Pons (tissue), 1 donor: ENCODE measurements around the gene CHRNA1.

ENCODE experiments used
- DNase-seq: peaks from one replicate; pipeline ENCODE4 v3.0.0-alpha.2; 2016; ENCODE audit warnings: low spot score

The CHRNA1 gene

GRCh38 chr2:174764280-174765255 lies at the start of gene CHRNA1:
CHRNA1 (minus strand) TSS chr2:174764472; CDS start chr2:174764394, 78 bp downstream.
- DNase-seq, result no peak

- DNase-seq, result no peak
These were observed 47.8 kb upstream of the CHRNA1 start for GRCh38 chr2:174812037-174812436.

GRCh38 chr2:174807931-174808330 lies 43.7 kb upstream of the CHRNA1 start:
- DNase-seq, result no peak

DNA sequence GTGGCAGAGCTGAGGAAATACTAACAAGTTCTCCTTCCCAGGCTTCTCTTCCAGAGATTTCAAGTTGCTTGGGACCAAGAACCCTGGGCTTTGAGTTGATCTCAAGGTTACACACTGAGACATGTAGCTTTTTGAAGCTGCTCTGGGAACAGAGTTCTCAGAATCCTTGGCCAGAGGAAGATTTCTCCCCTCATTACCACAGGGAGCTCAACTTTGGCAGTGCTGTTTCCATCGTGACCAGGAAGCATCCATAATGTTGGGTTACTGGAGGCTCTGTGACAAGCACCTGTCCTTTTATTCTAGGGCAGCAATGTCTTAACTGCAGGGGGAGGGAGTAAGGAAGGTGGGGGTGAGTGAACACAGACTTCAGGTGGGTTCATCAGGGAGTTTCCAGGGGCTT lies 41.5 kb upstream of the CHRNA1 start:
- DNase-seq, result no peak

DNA sequence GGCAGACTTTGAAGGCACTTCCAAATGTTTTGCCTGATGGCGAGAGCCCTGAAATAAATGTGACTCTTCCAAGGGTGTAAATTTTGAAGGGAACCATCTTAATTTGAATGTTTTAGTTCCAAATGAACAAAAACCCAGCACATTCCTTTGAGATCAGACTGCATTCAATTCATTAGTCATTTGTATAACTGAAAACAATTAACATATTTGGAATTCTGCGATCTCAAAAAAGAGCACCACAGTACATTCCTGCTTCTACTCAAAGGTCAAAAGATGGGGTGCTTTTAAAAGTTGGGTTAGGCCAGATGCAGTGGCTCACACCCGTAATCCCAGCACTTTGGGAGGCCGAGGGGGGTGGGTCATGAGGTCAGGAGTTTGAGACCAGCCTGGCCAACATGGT lies 38.2 kb upstream of the CHRNA1 start:
- no peak for DNase-seq

GRCh38 chr2:174800436-174801205 lies 36.3 kb upstream of the CHRNA1 start:
- DNase-seq, result no peak

- no peak for DNase-seq
These were observed 34.5 kb upstream of the CHRNA1 start for GRCh38 chr2:174798801-174799200.

DNA sequence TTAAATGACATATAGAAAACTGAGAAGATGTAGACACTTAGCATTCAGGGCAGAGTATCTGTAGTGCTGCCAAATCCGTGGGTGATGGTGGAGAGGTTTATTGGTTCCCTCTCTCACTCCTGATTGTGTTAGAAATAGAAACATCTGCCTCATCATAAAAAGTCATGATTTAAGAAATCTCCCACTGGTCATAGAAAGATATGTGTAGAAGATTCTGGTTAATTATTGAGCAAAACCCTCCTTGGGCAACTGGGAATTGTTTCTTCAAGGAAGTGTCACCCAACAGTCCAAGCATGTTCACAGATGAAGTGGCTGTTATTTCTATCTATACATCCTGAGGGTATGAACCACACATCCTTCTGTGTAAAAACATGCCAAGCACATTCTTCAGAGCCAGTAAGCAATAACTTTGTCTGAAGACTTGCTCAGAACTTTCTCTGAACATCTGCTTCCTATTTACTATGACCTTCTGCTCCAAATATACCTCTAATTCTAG lies 33.6 kb upstream of the CHRNA1 start:
- DNase-seq, result no peak

GRCh38 chr2:174796319-174796771 lies 32.1 kb upstream of the CHRNA1 start:
- no peak for DNase-seq

GRCh38 chr2:174794851-174795374 lies 30.6 kb upstream of the CHRNA1 start:
- DNase-seq, result no peak

- no peak for DNase-seq
These were observed 28.2 kb upstream of the CHRNA1 start for GRCh38 chr2:174792309-174793025.

GRCh38 chr2:174791746-174792280 lies 27.5 kb upstream of the CHRNA1 start:
- no peak for DNase-seq

- no peak for DNase-seq
These were observed 26.7 kb upstream of the CHRNA1 start for GRCh38 chr2:174791020-174791419.

GRCh38 chr2:174789001-174789400 lies 24.7 kb upstream of the CHRNA1 start:
- DNase-seq, result no peak

GRCh38 chr2:174788291-174788929 lies 24.1 kb upstream of the CHRNA1 start:
- DNase-seq, result no peak

DNA sequence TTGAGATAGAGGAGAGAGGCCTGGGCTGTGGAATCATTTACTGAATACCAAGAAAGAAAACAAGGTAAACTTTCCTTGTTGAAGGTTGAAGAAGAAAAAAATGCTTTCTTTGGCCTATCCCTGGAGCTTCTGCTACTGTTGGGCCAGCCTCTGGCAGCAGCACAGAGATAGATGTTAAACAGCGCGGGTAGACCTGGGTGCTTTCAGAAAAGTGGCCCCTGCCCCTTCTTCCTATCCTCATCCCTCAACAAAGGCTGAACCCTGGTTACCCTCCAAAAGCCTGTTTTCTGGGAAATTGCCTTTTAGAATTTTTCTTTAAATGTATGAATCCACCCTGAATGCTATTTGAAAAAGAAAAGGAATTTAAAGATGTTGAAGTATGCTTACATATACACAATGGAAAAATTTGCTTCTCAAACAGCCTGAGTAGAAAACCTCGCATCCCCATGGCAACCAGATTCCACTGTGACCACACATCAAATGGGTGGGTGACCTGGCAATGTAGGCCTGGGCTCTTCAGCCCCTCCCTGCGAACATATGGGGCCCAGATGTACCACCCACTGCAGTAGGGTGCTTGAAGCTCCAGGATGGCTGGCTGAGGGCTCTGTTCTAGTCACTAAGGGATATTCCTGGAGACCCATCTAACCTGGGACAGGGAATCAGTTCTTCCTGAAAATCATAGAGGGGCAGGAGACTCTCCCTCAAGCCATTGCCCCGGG lies 23.4 kb upstream of the CHRNA1 start:
- no peak for DNase-seq

DNA sequence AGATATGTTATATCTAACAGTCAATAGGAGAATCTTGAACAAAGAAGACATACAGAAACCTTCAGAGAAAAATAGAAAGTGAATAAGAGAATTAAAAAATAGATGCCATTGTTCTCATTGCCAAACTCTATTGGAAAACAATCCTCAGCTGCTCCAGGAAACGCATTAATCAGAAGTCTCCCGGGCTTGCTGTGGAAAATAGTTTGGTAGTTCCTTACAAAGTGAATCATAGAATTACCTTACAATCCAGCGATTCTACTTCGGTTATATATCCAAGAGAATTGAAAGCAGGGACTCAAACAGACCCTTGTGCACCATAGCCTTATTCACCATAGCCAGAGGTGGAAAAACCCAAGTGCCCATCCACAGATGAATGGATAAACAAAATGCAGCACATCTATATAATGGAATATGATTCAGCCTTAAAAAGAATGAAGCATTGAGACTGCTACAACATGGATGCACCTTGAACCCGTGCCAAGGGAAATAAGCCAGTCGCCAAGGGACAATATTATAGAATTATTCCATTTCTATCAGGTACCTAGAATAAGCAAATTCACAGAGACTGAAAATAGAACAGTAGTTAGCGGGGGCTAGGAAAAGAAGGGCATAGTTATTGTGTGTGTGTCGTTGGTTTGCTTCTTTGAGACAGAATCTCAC lies 21.9 kb upstream of the CHRNA1 start:
- no peak for DNase-seq

GRCh38 chr2:174785481-174785880 lies 21.2 kb upstream of the CHRNA1 start:
- DNase-seq, result no peak

GRCh38 chr2:174784909-174785308 lies 20.6 kb upstream of the CHRNA1 start:
- no peak for DNase-seq

- no peak for DNase-seq
These were observed 20.0 kb upstream of the CHRNA1 start for GRCh38 chr2:174784316-174784715.
